Naive thymus-derived CD8-positive, alpha-beta T cell (primary cell): Measurements from ENCODE around the gene RNPEPL1. TPM values are rescaled to one million over a fixed set of nuclear protein-coding genes. Genes with fewer than 3 reads are reported as not detected.
"Not testable (repeated sequence)": the region's sequence is repeated elsewhere in the genome, so short reads cannot be mapped to it uniquely, and the experiment has no call there.

Experiments used
- ATAC-seq, 2 donors: fragments of 150-1000 bp; cut with Tn5 transposase in 1 of 2; sonication (Bioruptor Pico), chemical (Tn5 transposase) in 1 of 2; 1 replicate in 1 of 2; 2 replicates in 1 of 2; pipeline ENCODE4 v1.10.0; 2021; ENCODE audit warnings: mild to moderate bottlenecking in 2 of 2, moderate library complexity in 2 of 2
- POLR2A ChIA-PET: fragments of 350-600 bp; sonication (Branson Sonifier 250); formaldehyde crosslinking; loops from one replicate; lab custom pipeline; 2021; ENCODE audit warnings: antibody characterized with exemption; lab: Charles Lee
- DNase-seq, 10 donors: peaks; one replicate each; pipeline versions ENCODE4 v3.0.0 to v3.0.0-alpha.2; 2020 to 2022
- H3K27ac Mint-ChIP-seq, 10 donors: one replicate each; pipeline ENCODE4 v1.8.0; 2020 to 2022; ENCODE audit warnings: mild to moderate bottlenecking in 10 of 10, mixed read lengths in 10 of 10, moderate library complexity in 4 of 10, inconsistent platforms in 1 of 10
- H3K27me3 Mint-ChIP-seq, 5 donors: one replicate each; pipeline ENCODE4 v1.8.0; 2021 to 2022; ENCODE audit warnings: mixed read lengths in 5 of 5
- H3K36me3 Mint-ChIP-seq, 3 donors: one replicate each; pipeline ENCODE4 v1.8.0; 2020 to 2022; ENCODE audit warnings: mixed read lengths in 3 of 3, mild to moderate bottlenecking in 2 of 3, inconsistent platforms in 1 of 3
- H3K4me1 Mint-ChIP-seq, 4 donors: one replicate each; pipeline ENCODE4 v1.8.0; 2021 to 2022; ENCODE audit warnings: mixed read lengths in 4 of 4
- H3K4me3 Mint-ChIP-seq, 10 donors: one replicate each; pipeline ENCODE4 v1.8.0; 2020 to 2022; ENCODE audit warnings: mild to moderate bottlenecking in 10 of 10, mixed read lengths in 10 of 10, moderate library complexity in 6 of 10, inconsistent platforms in 1 of 10
- H3K9me3 Mint-ChIP-seq, 9 donors: one replicate each; pipeline ENCODE4 v1.8.0; 2020 to 2022; ENCODE audit warnings: mixed read lengths in 9 of 9, mild to moderate bottlenecking in 3 of 9, inconsistent platforms in 1 of 9, moderate library complexity in 1 of 9
- polyA plus RNA-seq, 3 donors: library from polyadenylated mRNA; unstranded; fragments of 300-500 nt; fragmentation: Illumina TruSeq; gene quantifications; one replicate each; pipeline ENCODE4 v1.2.3, GENCODE V29; 2021
- total RNA-seq, 8 experiments: library from RNA in 2 of 8; stranded (reverse) in 2 of 8; gene quantifications; one replicate each; pipeline ENCODE4 v1.2.3 and lab custom pipeline; 2021 to 2026

Gene RNPEPL1
- total RNA-seq (100 to 1,000 TPM; 121 to 123 TPM), polyA plus RNA-seq (10 to 100 TPM; 17.8 to 67.0 (median 39.8) TPM), total RNA-seq (lab: John Stamatoyannopoulos, UW) (48.1 to 175 (median 67.0) reads per million in 6 experiments)

GRCh38 chr2:240567872-240568677 is at the start of gene RNPEPL1:
TSS of gene RNPEPL1 (plus strand) at chr2:240568484. CDS start at chr2:240568587, 103 bp downstream.
- POLR2A ChIA-PET: interaction anchor here (0.7 to 19.2 kb wide), 11 partner anchors 9 to 1134 kb away, joined by 3 to 461 read pairs (median 5); partner anchors contain the start of genes ANKMY1, CAPN10, DUSP28 and GPR35
- Mint-ChIP-seq H3K27me3 (no peaks in the 10 kb centered on the region), H3K36me3 (peaks cover 0 to 9% (median 2%) of the 10 kb centered on the region in 3 donors), H3K4me3 (peak within 1 kb of the TSS; percentile 86 to 95 (median 92)), H3K9me3 (no peaks in the 10 kb centered on the region), H3K4me1 (peaks cover 45 to 76% (median 66%) of the 10 kb centered on the region in 4 donors), H3K27ac (peak within 1 kb of the TSS; percentile 84 to 99 (median 96))
- DNase-seq: peak; percentile 34 to 71 (median 56)
- ATAC-seq: peak; percentile 29 to 30

DNA sequence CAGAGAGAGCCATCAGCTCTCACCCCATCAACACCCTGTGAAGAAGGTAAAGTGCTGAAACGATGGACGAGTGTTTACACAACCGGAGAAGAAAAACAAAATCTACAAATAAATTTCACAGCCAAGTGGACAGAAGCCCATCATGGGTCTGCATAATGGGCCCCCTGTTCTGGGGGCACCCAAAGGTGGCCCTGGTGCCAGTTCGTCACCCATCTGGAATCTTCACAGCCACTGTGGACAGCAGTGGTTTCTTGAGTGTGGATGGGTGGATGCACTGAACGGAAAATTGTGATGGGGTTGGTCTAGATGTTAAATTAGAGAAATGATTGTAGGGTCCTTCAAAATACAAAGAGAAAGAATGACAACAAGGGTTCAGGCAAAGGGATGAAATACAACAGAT is 49.3 kb upstream of the RNPEPL1 start:
- ATAC-seq (no peak), DNase-seq (no peak)
- Mint-ChIP-seq H3K36me3 (peaks cover 8 to 23% (median 16%) of the 10 kb centered on the region in 3 donors), H3K27ac (no peak overlapping the region), H3K9me3 (no peaks in the 10 kb centered on the region), H3K27me3 (peaks cover 0 to under 1% (median 0%) of the 10 kb centered on the region in 5 donors), H3K4me1 (peaks cover 9 to 20% (median 10%) of the 10 kb centered on the region in 4 donors), H3K4me3 (no peak overlapping the region)
- POLR2A ChIA-PET: no interaction called here

- peaks cover 0 to 2% (median 0%) of the 10 kb centered on the region in 9 donors for H3K9me3 Mint-ChIP-seq
- peak overlapping the region in 1 of 10 donors; percentile 8 for H3K27ac Mint-ChIP-seq
- POLR2A ChIA-PET: interaction anchor here (1.4 kb wide), 1 partner anchor 46 kb away, joined by 4 read pairs; no protein-coding TSS in a partner anchor
- peaks cover 13 to 28% (median 20%) of the 10 kb centered on the region in 3 donors for H3K36me3 Mint-ChIP-seq
- no peak for ATAC-seq
- H3K27me3 Mint-ChIP-seq: no peaks in the 10 kb centered on the region
- peak overlapping the region in 1 of 10 donors; percentile 53 for H3K4me3 Mint-ChIP-seq
- H3K4me1 Mint-ChIP-seq: peaks cover 3 to 16% (median 7%) of the 10 kb centered on the region in 4 donors
- no peak for DNase-seq
Observed at GRCh38 chr2:240519396-240520129, 48.7 kb upstream of the RNPEPL1 start.

DNA sequence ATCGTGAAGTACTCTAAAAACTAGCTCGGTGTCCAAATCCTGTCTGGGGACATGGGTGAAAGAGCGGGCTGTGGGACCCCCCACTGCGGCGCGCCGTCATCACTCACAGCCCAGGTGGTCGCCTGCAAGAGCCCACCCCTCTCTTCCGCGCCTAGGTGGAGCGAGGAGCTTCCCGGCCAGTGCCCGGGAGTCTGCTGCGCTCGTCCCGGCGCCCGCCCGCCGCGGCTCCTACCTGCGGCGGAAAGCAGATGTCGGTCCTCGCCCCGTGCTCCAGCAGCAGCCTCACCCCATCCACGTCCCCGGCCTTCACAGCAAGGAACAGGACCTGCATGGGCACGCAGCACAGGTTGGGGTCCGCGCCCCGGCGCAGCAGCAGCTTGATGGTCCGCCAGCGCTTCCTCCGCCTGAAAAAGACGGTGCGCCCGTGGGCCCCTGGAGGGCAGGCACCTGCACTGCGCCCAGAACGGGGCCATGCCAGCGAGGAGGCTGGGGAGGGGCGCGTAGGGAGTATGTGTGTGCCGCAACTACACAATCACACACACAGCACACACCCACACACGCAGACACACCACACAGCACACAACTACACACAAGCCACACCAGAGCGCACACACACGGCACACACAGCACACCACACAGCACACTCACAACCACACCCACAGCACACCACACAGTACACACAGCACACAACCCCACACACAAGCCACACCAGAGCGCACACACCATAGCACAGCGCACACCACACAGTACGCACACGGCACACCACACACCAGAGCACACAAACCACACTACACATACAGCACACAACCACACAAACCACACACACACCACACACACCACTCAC is 47.9 kb upstream of the RNPEPL1 start:
- peaks cover 0 to 16% (median 8%) of the 10 kb centered on the region in 4 donors for H3K4me1 Mint-ChIP-seq
- DNase-seq (no peak), ATAC-seq (peak; percentile 33 to 45)
- no peaks in the 10 kb centered on the region for H3K27me3 Mint-ChIP-seq
- H3K9me3 Mint-ChIP-seq: peaks cover 0 to 6% (median 0%) of the 10 kb centered on the region in 9 donors
- H3K27ac Mint-ChIP-seq: peak overlapping the region in 2 of 10 donors; percentile 25 to 40
- peaks cover 19 to 35% (median 25%) of the 10 kb centered on the region in 3 donors for H3K36me3 Mint-ChIP-seq
- H3K4me3 Mint-ChIP-seq: peak overlapping the region in 3 of 10 donors; percentile 1 to 53 (median 21)
- POLR2A ChIA-PET: interaction anchor here (1.4 to 1.5 kb wide), 2 partner anchors 41 to 45 kb away, joined by 4 to 5 read pairs; no protein-coding TSS in a partner anchor

DNA sequence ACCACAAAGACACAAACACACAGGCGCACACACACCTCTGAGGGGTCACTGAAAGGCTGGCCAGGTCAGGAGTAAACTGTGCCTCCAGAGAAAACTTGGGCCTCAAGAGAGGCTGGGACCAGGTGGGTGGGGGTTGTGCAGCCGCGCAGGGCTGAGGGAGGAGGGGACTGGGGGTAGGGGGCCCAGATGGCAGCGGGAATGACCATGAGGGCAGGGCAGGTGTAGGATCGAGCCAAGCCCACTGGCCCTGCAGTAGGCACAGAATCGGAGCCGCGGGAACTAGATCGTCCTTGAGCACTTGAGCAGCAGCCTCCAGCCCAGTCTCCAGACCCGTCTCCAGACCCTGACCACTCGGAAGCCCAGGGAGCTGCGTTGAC is 47.3 kb upstream of the RNPEPL1 start:
- H3K4me1 Mint-ChIP-seq: peaks cover 0 to 16% (median 8%) of the 10 kb centered on the region in 4 donors
- ATAC-seq (no peak), DNase-seq (no peak)
- no peaks in the 10 kb centered on the region for H3K27me3 Mint-ChIP-seq
- POLR2A ChIA-PET: interaction anchor here (1.4 to 1.5 kb wide), 2 partner anchors 40 to 45 kb away, joined by 4 to 5 read pairs; no protein-coding TSS in a partner anchor
- H3K9me3 Mint-ChIP-seq: peaks cover 0 to 6% (median 0%) of the 10 kb centered on the region in 9 donors
- peak overlapping the region in 2 of 10 donors; percentile 1 to 21 for H3K4me3 Mint-ChIP-seq
- peaks cover 19 to 39% (median 25%) of the 10 kb centered on the region in 3 donors for H3K36me3 Mint-ChIP-seq
- H3K27ac Mint-ChIP-seq: peak overlapping the region in 1 of 10 donors; percentile 40

DNA sequence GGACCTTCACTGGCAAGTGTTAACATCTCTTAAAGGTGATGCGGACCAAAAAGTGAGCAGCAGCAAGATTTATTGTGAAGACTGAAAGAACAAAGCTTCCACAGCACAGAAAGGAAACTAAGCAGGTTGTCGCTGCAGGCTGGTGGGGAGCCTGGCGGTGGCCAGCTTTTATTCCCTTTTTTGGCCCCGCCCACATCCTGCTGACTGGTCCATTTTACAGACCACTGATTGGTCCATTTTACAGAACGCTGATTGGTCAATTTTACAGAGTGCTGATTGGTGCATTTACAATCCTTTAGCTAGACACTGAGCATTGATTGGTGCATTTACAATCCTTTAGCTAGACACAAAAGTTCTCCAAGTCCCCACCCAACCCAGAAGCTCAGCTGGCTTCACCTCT is 46.4 kb upstream of the RNPEPL1 start:
- Mint-ChIP-seq H3K4me1 (peaks cover 0 to 16% (median 8%) of the 10 kb centered on the region in 4 donors), H3K36me3 (peaks cover 19 to 37% (median 25%) of the 10 kb centered on the region in 3 donors)
- H3K27ac Mint-ChIP-seq, H3K27me3 Mint-ChIP-seq, H3K9me3 Mint-ChIP-seq, ATAC-seq, H3K4me3 Mint-ChIP-seq: not testable (repeated sequence)
- POLR2A ChIA-PET: interaction anchor here (0.9 to 1.5 kb wide), 2 partner anchors 39 to 44 kb away, joined by 3 to 5 read pairs; no protein-coding TSS in a partner anchor
- DNase-seq: peak in 1 of 10 donors; percentile 6

- Mint-ChIP-seq H3K4me1 (peaks cover 0 to 16% (median 10%) of the 10 kb centered on the region in 4 donors), H3K9me3 (peaks cover 0 to 11% (median 4%) of the 10 kb centered on the region in 9 donors), H3K36me3 (peaks cover 19 to 37% (median 28%) of the 10 kb centered on the region in 3 donors), H3K27me3 (no peaks in the 10 kb centered on the region), H3K4me3 (no peak overlapping the region), H3K27ac (peak overlapping the region in 1 of 10 donors; percentile 32)
- POLR2A ChIA-PET: interaction anchor here (0.9 kb wide), 1 partner anchor 44 kb away, joined by 3 read pairs; no protein-coding TSS in a partner anchor
- DNase-seq: no peak
- ATAC-seq: no peak
Observed at GRCh38 chr2:240522406-240522805, 45.9 kb upstream of the RNPEPL1 start.

DNA sequence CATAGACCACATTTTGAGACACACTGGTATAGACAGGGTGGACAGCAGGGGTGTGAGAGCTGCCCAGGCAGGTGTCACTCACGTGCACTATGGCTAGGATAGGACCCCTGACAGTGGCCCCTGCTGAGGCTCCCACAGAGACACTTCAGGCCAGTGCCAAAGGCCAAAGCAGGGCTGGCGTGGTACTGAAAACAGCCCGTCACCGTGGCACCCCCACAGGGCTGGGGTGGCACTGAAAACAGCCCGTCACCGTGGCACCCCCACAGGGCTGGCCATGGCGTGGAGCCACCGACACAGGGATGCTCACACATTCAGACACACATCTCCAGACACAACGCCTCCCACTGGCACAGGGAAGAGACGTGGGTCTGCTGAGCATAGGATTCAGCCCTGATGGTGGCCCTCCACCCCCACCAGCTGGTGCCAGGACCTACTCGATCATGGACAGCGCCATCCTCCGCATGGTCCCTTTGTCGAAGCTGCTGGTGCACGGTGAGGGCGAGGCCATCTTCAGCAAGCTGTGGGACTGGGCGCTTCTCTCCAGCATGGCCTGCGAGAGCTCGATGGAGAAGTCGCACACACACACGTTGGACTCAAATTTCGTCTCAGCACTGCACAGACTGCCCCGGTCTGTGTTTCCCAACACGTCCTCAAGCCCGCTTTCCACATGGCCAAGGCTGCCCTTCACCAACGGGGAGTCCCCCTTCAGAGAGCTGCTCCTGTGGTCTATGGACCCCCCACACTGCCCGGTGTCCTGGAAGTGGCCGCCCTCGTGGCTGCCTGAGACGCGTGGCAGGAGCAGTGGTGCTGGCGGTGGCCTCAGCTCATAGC is 44.6 kb upstream of the RNPEPL1 start:
- H3K36me3 Mint-ChIP-seq: peaks cover 19 to 41% (median 30%) of the 10 kb centered on the region in 3 donors
- no peak for DNase-seq

DNA sequence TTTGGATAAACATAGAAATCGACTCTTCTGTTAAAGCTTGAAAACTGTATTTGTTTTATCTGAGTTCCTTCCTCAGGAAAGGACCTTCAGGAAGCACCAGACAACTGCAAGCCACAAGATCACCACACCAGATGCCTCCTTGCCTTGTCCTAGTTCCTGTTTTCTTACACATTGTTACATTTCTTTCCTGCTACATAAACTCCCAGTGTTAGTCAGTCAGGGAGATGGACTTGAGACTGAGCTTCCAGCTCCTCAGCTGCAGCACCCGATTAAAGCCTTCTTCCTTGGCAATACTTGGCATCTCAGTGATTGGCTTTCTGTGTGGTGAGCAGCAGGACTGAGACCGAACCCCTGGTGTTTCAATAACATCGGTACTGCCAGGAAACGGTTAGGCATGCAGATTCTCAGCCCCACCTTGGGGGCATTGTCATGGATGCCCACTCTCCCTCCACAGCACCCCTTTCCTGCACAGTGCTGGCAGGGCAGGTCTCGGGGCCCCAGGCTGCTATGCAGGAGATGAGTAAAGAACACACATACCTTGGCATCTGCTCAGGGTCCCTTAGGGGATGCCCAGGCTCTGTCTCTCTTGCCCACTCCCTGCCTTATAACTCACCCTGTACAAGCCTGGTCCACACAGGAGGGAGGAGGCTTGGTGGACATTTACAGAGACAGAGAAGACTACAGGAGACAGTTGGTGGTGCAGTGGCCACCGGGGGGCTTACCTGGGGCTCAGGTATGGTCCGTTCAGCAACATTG is 43.1 kb upstream of the RNPEPL1 start:
- no peak overlapping the region for H3K4me3 Mint-ChIP-seq
- DNase-seq (no peak), ATAC-seq (no peak)
- peak overlapping the region in 1 of 10 donors; percentile 17 for H3K27ac Mint-ChIP-seq
- no peaks in the 10 kb centered on the region for H3K27me3 Mint-ChIP-seq
- POLR2A ChIA-PET: no interaction called here
- peaks cover 0 to 17% (median 6%) of the 10 kb centered on the region in 9 donors for H3K9me3 Mint-ChIP-seq
- H3K36me3 Mint-ChIP-seq: peaks cover 19 to 54% (median 43%) of the 10 kb centered on the region in 3 donors
- peaks cover 0 to 19% (median 8%) of the 10 kb centered on the region in 4 donors for H3K4me1 Mint-ChIP-seq

More for the DNA sequence above, 44.6 kb upstream of the RNPEPL1 start:
- no peak for ATAC-seq
- no peaks in the 10 kb centered on the region for H3K27me3 Mint-ChIP-seq
- H3K4me1 Mint-ChIP-seq: peaks cover 0 to 16% (median 11%) of the 10 kb centered on the region in 4 donors
- no peak overlapping the region for H3K27ac Mint-ChIP-seq
- H3K9me3 Mint-ChIP-seq: peaks cover 0 to 14% (median 6%) of the 10 kb centered on the region in 9 donors
- POLR2A ChIA-PET: no interaction called here
- H3K4me3 Mint-ChIP-seq: no peak overlapping the region

- DNase-seq: no peak
- peaks cover 19 to 59% (median 46%) of the 10 kb centered on the region in 3 donors for H3K36me3 Mint-ChIP-seq
- no peak overlapping the region for H3K4me3 Mint-ChIP-seq
- H3K9me3 Mint-ChIP-seq: peaks cover 0 to 18% (median 6%) of the 10 kb centered on the region in 9 donors
- POLR2A ChIA-PET: no interaction called here
- H3K27ac Mint-ChIP-seq: no peak overlapping the region
- H3K27me3 Mint-ChIP-seq: no peaks in the 10 kb centered on the region
- H3K4me1 Mint-ChIP-seq: peaks cover 0 to 15% (median 3%) of the 10 kb centered on the region in 4 donors
- ATAC-seq: no peak
Observed at GRCh38 chr2:240525802-240526201, 42.5 kb upstream of the RNPEPL1 start.
